ENCODE data around the gene ABRACL. TPM values are rescaled to one million over a fixed set of nuclear protein-coding genes. Genes with fewer than 3 reads are reported as not detected.

Gene ABRACL
- total RNA-seq, 1 experiment from 2014 or later: 123 TPM

DNA sequence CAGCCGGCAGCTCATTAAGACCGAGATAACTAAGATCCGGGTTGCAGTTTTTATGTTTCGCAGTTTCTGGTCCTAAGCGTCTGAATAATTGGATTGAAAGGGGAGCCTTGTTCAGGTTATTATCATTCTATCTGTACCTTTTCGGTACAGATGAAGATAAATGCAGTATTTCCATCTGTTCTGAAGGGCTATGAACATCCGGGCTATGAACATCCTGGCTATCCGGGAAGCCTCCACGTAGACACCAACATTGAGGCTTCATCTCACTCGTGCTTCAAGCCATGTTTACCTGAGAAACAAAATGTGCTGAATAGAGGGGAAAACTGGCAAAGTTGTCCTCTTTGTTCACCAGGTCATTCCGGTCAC lies 40.1 kb upstream of the ABRACL start:
- H3K4me2 ChIP-seq (ENCODE audit: insufficient read depth, insufficient read length, low read length): peak overlapping the region; percentile 32
- peaks cover 32% of the 10 kb centered on the region; the same call in 1 of the 2 replicates for H3K79me2 ChIP-seq (ENCODE audit: insufficient read depth, low read length)
- WGBS (ENCODE audit: extremely low coverage, insufficient read length, low lambda C conversion rate): no CpG with 5 or more reads among the region's 11 CpGs

More for the DNA sequence above, 40.1 kb upstream of the ABRACL start:
- H2BK12ac ChIP-seq (ENCODE audit: insufficient read length, low read depth, low read length): no peak overlapping the region
- peak overlapping the region in 2 of 3 experiments; percentile 44 to 72; a peak in 2 of 7 replicates for H3K27ac Mint-ChIP-seq
- H3K56ac ChIP-seq (ENCODE audit: insufficient read length, low read depth, low read length): no peak overlapping the region
- H3K27me3 Mint-ChIP-seq (ENCODE audit: low read depth): no peaks in the 10 kb centered on the region
- H3K9ac ChIP-seq (ENCODE audit: extremely low read depth, insufficient read length, low read length): no peak overlapping the region
- no peaks in the 10 kb centered on the region for H3K23me2 ChIP-seq (ENCODE audit: insufficient read length, low read depth, low read length, poor library complexity, severe bottlenecking)
- no peak overlapping the region for H2BK120ac ChIP-seq (ENCODE audit: low read depth, low read length, poor library complexity, severe bottlenecking)
- H3K27ac ChIP-seq (ENCODE audit: insufficient read length, low read depth, low read length): no peak overlapping the region
- H3K79me1 ChIP-seq (ENCODE audit: insufficient read depth, low read depth, low read length, poor library complexity, severe bottlenecking): peaks cover 5% of the 10 kb centered on the region
- no peak overlapping the region for H4K5ac ChIP-seq (ENCODE audit: insufficient read length, low read depth, low read length)
- H3K4ac ChIP-seq (ENCODE audit: low read depth, low read length): no peak overlapping the region
- no peak overlapping the region for H2BK20ac ChIP-seq (ENCODE audit: low read depth, low read length, poor library complexity, severe bottlenecking)
- TF ChIP-seq, protein P1, sequence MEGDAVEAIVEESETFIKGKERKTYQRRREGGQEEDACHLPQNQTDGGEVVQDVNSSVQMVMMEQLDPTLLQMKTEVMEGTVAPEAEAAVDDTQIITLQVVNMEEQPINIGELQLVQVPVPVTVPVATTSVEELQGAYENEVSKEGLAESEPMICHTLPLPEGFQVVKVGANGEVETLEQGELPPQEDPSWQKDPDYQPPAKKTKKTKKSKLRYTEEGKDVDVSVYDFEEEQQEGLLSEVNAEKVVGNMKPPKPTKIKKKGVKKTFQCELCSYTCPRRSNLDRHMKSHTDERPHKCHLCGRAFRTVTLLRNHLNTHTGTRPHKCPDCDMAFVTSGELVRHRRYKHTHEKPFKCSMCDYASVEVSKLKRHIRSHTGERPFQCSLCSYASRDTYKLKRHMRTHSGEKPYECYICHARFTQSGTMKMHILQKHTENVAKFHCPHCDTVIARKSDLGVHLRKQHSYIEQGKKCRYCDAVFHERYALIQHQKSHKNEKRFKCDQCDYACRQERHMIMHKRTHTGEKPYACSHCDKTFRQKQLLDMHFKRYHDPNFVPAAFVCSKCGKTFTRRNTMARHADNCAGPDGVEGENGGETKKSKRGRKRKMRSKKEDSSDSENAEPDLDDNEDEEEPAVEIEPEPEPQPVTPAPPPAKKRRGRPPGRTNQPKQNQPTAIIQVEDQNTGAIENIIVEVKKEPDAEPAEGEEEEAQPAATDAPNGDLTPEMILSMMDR (conservative IDR thresholded peaks at IDR 0.05): no peak; the same call in 1 of the 3 replicates
- no peaks in the 10 kb centered on the region for H4K20me1 ChIP-seq (ENCODE audit: control insufficient read depth, insufficient read depth, insufficient read length)
- peak overlapping the region in 1 of 2 experiments; percentile 85 for H3K4me3 Mint-ChIP-seq
- H4K91ac ChIP-seq (ENCODE audit: insufficient read length, low read depth, low read length): no peak overlapping the region
- peak overlapping the region; percentile 65 for H2AFZ ChIP-seq (ENCODE audit: low read length)
- H3K18ac ChIP-seq (ENCODE audit: insufficient read length, low read depth, low read length): no peak overlapping the region
- H3K14ac ChIP-seq (ENCODE audit: insufficient read depth, low read length): no peak overlapping the region
- H3K23ac ChIP-seq (ENCODE audit: insufficient read length, low read depth, low read length): no peak overlapping the region
- no peak overlapping the region for H2BK5ac ChIP-seq (ENCODE audit: insufficient read length, low read length)
- H3T11ph ChIP-seq (ENCODE audit: low read length): no peak overlapping the region
- DNase-seq: no peak
- no peaks in the 10 kb centered on the region for H3K27me3 ChIP-seq (ENCODE audit: insufficient read depth, low read length)
- H3K4me1 Mint-ChIP-seq: peaks cover 13 to 28% of the 10 kb centered on the region in 2 experiments
- no peaks in the 10 kb centered on the region for H3K9me3 ChIP-seq (ENCODE audit: control insufficient read depth, low read depth, low read length)
- H3K4me1 ChIP-seq (ENCODE audit: insufficient read depth, low read length): peaks cover 3% of the 10 kb centered on the region
- no peaks in the 10 kb centered on the region for H3K9me3 Mint-ChIP-seq
- H2BK15ac ChIP-seq (ENCODE audit: low read depth, low read length): no peak overlapping the region
- no peaks in the 10 kb centered on the region for H3K36me3 Mint-ChIP-seq (ENCODE audit: insufficient read depth in 1 of 3, low read depth in 3 of 3)
- H4K8ac ChIP-seq (replicated peaks; ENCODE audit: insufficient read length, low read depth, low read length): no peak overlapping the region
- H2AK5ac ChIP-seq (ENCODE audit: insufficient read length, low read length): no peak overlapping the region
